ENCODE measurements around the gene KLHL2.

Gene KLHL2

DNA sequence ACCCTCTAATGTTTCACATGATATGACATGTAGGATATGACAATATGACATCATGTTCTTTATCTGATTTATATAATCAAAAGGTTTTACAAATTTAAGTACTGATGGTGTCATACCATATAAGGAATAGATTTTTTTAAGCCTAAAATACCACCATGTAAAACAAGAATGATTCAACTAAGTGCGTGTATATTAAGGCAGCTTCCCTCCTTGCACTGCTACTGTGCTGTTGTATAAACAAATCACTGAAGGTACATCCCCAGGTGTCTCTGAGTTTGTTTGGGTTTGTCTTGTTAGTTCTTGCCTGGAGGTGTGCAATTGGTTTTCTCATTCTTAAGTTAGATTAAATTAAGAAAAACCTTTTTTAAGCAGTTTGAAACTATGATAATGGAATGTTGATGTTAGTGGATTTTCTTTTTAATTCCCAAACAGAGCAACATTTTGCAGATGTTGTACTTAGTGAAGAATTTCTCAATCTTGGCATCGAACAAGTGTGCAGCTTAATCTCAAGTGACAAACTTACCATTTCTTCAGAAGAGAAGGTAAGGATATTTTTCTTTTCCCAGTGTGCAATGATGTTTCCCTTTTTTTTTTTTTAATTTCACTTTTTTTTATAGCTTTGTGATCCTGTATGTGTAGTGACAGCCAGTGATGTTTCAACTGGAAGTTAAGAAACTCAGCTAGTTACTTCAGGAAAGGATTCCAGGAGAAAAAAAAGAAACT lies 86.7 kb downstream of the KLHL2 start:
- no peak for DNase-seq

DNA sequence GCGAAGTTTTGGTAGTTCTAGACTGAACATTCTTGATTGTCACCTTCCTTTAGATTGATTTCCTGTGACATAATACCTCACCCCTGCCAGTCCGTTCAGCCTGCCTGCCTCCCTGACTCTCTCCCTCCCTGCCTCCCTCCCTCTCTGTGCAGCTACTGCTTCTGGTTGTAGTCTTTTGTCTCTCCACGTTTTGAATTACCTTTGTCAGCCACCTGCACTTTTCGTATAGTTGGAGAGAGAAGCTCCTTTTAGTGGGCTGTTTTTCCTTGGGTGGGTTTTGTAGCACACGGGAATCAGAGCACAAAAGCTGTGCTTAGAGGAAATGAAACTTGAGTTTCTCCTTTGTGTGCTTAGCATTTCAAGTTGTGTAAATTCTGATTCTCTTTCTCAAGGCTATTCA lies 87.5 kb downstream of the KLHL2 start:
- no peak for DNase-seq

DNA sequence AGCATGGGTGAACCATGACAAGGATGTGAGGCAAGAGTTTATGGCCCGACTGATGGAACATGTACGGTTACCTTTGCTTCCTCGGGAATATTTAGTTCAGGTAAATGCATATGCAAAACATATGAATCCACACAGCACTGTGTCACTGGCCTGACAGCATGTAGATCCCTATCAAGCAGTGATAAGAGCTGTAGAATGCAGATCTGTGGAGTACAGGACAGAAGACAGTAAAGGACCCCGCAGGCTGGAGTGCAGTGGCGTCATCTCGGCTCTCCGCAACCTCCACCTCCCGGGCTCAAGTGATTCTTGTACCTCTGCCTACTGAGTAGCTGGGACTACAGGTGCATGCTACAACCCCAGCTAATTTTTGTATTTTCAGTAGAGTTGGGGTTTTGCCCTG lies 90.3 kb downstream of the KLHL2 start:
- no peak for DNase-seq

DNA sequence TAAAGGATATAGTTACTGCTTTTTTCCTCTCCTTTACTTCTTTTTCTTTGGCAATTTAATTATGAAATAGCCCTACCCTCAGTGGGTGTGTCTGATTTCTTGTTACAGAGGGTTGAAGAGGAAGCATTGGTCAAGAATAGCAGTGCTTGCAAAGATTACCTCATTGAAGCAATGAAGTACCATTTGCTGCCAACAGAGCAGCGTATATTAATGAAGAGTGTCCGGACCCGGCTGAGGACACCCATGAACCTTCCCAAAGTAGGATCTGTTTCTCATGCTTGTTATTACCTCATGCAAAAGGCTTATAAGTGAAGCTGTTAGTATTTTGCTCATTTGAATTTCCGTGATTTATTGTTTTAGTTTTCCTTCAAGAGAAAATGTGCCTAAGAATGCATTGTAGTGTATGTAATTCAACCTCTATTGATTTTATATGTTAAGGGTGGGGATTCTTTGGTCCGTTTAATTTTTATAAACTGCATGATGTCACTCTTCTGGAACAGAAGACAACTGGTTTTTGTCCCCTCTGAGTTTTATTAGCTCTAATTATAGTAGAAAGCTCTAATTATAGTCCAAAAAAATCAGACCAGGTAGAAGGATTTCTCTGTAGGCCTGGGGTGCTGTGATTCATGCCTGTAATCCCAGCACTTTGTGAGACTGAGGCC lies 92.2 kb downstream of the KLHL2 start:
- no peak for DNase-seq

DNA sequence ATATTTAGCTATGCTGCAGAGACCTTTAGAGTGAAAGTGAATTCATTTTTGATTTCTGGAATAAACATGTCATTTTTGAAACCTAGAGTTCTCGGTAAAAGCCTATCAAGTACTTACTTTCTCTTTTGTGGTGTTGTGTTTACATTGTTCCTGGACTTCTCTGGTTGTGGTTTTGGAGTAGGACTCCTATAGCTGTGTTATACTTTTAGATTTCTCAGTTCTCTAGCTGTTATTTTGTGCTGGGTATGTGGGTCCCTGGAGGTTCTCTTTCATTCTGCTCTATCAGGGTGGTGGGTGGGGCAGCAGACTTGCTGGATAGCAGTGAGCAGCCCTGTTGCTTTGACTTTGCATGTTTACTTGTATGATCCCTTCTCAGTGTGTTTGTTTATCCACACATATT lies 94.5 kb downstream of the KLHL2 start:
- DNase-seq, result no peak

DNA sequence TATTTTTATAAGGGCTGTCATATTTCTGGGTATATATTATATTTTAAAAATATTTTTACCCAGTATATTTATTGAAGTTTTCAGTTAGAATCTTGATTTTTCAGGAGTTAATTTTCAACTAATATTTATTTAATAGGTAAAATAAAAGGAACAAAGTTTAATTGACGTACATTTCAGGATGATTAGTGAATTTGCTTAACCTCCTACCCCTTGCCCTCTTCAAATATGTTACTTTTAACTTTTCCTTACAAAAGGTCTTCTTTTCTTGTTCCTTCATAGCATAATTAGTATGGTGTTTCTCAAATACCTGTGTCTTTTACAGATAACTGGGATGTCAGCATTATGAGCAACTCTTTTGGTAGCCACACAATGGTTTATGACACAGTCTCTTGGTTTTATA lies 95.3 kb downstream of the KLHL2 start:
- DNase-seq, result no peak

DNA sequence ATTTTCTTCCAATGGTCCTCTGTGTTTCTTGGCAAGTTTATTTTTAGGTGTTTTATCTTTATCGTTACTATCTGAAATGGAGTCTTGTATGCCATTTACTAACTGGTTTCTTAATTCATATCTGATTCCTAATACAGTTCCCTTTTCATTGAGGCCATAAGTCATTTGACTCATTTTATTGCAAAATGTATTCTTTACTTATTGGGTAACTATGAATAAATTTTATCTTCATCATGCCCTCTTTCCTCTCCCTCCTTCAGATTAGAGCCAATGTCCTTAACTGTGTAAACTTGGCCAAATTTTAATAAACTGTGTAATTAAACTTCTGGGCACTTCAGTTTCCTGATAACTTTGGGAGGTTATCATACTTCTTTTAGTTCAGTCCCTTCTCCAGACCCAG lies 100.8 kb downstream of the KLHL2 start:
- DNase-seq, result no peak

DNA sequence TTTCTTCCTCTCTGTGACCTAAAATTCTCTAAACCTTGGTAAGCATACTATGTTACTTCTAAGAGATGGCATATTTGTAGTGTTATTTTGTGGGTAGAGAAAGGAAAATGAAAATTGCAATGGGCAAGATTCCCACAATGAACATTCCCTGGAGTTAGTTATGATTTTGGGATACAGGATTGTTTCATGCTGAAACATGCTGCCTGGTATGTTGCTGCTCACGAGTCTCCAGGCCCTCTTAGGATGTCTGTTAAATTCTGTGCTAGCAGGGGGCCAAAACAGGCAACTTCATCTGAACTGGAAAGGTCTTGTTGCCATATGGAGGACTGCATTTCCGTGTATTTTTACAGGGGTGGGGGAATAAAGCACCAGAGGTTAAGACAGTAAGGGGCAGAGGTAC lies 101.2 kb downstream of the KLHL2 start:
- no peak for DNase-seq

DNA sequence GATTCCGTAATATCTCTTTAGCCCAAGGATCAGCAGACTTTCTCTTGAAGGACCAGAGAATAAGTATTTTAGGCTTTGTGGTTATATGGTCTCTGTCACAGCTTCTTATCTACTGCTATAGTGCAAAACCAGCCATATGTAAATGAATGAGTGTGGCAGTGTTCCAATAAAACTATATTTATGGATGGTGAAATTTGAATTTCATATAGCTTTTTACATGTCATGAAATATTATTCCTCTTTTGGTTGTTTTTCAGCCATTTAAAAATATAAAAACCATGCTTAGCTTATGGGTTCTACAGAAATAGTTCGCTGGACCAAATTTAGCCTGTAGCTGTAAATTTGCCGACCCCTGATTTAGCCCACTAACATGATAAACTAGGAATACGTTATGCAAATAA lies 102.1 kb downstream of the KLHL2 start:
- no peak for DNase-seq

DNA sequence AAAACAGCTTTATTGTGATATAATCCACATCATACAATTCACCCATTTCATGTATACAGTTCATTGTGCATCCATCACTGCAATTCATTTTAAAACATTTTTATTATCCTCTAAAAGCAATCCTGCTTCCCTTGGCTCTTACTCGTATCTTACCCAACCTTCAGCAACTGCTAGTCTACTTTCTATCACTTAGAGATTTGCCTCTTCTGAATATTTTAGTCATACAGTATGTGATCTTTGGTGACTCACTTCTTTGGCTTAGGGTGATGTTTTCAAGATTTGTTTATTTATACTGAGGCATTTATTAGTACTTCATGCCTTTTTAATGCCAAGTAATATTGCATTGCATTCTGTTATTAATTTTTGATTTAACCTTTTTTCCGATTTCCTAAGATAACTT lies 105.1 kb downstream of the KLHL2 start:
- DNase-seq, result no peak

DNA sequence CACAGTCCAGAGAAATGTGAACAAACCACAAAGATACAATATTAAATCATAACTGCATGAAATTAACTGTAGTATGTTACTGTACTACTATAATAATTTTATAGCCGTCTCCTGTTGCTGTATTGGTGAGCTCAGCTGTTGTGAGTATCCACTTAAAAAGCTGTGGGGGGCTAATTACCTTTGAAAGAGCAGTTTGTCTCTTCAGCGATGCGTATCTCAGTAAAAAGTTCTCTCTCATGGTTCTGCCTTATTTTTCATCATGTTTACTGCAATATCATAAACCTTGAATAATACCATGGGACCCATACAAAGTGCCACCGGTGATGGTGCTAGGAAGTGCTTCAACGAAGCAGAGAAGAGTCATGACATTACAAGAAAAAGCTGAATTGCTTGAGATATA lies 111.7 kb downstream of the KLHL2 start:
- no peak for DNase-seq

DNA sequence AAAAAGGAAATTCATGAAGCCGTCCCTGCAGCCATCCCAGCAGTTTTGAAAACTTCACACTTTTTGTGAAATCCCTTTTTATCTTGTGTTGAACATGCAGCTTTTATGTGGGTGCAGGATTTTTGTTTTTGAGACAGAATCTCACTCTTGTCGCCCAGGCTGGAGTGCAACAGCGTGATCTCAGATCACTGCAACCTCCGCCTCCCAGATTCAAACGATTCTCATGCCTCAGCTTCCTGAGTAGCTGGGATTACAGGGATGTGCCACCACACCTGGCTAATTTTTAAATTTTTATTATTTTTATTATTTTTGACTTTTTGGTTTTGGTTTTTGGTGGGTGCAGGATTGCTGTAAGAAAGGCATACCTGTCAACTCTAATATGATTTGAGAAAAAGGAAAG lies 112.1 kb downstream of the KLHL2 start:
- no peak for DNase-seq

DNA sequence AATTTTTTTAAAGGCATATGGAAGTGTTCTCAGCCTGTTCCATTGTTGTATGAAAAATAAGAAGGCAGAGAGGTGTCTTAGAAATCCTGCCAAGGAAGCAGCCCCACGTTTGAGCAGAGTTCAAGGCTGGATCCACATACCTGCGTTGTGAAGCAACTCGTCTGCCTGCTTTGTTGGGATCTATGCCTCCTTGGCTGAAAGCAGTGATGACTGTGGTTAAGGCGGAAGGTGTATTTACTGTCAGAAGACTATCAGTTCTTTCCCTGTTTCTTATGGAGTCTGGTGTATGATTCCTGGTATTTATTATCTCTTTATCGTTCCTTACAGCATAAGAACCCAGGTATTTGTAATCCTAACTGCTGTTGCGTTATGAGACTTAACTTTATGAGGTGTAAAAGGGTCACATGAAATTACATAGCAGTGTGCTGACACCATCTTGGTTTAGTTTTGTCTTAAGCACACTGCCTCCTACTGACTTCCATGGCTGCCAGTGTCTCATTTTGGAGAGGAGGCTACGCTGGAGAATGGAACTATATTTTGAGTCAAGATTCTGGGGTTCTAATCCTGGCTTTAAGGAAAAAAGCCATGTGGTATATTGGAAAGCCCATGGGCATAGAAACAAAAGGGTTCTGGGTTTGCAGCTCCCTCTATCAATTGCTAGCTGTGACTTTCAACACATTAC lies 117.0 kb downstream of the KLHL2 start:
- no peak for DNase-seq

DNA sequence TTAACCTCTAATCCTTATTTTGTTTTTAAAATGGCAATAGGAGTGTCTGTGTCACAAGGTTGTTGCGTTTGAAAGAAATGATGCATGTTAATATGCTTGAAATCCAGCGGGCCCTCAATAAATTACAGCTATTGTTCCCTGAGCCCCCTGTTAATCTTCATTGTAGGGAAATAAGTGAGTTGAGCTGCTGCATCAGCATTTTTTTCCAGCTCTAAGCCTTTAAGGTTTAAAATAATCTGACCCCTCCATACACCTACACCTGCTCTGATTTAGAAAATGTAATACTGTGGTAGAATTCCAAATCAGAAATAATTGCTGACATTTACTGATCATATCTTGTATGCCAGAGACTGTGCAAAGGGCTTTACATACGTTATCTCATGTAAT lies 117.5 kb downstream of the KLHL2 start:
- no peak for DNase-seq

DNA sequence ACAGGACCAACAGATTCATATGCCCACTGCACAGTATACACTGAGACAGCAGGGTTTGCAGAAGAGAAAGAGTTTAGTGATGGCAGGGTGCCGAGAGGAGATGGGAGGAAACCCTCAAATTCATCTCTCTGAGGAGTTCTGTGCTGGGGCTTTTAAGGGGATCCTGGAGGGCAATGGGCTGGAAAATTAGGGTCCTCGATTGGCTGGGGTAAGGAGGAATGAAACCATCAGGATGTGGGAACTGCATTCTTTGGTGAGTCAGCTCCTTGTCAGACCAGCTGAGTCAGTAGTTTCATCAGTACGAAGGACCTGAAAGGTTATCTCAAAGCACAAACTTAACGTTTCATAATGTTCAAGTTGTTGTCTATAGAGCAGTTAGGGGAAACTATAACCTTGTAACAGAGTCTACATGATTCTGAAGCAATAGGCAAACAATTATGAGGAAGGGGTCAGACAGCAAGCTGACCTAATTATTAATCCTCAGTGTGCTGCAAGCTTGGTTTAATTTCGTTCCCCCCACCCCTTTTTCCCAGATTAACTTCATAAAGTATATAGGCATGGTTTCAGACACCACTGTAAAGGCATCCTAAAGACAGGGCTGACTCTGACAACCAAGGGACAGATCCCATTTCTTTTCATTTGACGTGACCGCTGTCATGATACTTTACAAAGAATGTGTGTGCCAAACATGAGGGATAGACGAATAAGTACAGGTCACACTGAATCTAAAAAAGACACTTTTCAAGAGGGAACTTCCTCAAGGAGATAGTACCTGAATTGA lies 118.6 kb downstream of the KLHL2 start:
- DNase-seq, result no peak

DNA sequence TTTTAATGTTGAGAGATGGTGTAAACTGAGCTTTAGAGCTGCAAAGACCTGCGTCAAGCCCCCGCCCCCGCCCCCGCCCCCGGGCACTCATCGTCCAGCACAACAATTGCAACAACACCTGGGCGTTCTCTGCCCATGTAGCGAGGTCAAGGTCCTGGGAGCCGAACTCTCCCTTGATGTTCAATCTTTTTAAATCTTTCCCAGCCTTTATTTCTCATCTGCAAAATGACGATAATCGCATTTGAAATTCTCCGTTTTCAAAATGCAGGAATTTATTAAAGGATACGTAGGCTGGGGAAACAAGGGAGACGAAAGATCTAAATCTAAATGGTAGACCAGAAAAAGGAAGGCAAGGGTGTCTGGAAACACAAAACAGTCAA lies 119.5 kb downstream of the KLHL2 start:
- no peak for DNase-seq

DNA sequence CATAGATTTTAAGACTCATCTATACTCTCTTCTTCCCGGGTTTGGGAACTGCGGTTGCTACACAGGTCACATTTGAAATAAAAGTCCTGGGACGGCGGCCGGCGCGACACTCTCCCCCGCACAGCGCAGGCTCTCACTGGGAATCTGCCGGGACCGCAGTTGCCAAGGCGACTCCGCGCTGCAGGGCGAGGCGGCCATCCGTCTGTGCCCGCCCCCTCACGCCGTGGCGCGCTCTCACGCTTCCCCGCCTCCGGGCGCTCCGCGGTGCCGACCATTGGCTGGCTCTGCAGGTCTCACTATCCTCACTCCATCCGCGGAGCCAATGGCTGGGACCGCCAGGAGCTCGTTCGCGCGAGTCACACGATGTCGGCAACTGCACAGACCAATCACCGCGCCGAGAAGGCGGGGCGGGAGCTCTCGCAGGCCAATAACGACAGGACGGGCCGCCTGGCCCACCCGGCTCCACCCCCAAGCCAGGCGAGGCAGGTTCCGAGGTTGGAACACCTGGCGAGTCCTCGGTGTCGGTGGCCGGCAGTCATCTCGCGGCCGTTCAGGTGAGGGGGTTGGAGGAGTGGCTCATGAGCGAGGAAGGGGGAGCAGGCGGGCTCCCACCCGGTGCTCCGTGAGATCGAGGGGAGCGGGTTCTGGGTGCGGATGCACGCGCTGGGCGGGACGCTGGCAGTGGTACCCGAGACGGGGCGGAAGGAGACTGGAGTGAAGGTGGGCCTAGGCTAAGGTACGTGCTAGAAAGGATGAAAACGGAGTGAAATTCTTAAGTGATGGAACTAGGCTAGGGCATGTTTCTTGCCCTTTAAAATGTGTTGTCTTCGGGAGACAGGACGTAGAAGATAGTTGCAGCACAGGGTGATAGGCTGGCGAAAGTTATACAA lies 120.1 kb downstream of the KLHL2 start, which contains the start of gene MSMO1:
Gene MSMO1 (plus strand): TSS at position 459 of the 890 bp plus-strand sequence. CDS start 5,702 bp downstream, outside the sequence.
- DNase-seq, result peak; percentile 99

DNA sequence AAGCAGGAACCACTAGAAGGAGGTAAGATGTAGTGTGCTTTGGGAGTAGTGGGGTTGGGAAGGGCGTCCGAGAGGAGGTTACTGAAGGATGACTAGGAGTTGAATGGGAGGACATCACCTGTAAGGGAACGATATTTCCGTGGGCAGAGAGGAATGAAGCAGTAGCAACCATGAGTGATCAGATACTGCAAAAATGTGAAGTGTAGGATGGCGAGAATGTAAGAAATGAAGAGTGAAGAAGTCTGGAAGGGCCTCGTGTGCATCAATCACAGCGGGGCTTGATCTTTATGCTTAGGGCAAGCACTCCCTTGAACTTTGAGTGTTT lies 120.7 kb downstream of the KLHL2 start:
- no peak for DNase-seq

DNA sequence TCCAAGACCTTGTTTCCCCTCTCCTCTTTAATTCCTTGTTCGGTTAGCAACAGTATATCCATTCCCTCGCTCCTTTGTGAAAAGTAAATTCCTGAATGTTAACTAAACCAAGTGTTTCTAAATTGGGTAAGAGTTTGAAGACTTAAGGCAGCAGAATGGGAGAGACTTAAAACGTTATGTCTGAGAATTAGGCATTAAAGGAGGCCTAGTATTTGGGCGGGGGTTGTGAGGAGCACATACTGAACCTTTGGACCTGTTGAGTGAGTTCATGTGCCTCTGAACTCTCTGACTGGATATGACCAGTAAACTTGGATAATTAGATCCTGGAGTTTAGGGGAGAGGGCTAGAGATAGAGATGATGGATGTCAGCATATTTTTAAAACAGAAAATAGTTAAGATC lies 121.3 kb downstream of the KLHL2 start:
- DNase-seq, result no peak

DNA sequence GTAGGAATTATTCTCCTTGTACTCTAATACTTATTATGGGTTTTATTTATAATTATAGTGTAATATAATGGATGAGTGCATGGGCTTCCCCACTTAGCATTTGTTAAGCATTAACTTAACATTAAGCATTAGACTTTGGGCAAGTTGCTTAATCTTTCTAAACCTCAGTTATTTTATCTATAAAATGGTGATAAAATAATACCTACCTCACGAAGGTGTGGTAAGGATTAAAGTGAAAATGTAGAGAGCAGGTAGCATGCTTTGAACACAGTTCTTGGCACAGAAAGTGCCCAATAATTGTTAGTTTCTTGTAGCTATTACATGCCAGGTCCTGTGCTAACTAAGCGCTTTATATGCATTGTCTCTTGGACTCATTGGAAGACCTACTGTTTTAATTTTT lies 122.7 kb downstream of the KLHL2 start:
- no peak for DNase-seq

DNA sequence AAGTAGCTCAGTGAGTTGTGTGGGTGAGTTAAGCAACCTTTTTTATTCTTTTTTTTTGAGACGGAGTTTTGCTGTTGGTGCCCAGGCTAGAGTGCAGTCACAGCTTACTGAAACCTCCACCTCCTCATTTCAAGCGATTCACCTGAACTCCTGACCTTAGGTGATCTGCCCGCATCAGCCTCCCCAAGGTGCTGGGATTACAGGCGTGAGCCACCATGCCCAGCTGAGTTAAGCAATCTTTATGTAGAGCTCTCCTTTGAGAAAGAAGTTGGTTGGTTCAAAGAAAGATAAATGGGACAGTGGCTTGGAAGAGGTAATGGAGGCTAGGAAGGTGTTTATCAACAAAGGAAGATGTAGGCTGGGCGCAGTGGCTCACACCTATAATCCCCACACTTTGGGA lies 123.3 kb downstream of the KLHL2 start:
- DNase-seq, result no peak

DNA sequence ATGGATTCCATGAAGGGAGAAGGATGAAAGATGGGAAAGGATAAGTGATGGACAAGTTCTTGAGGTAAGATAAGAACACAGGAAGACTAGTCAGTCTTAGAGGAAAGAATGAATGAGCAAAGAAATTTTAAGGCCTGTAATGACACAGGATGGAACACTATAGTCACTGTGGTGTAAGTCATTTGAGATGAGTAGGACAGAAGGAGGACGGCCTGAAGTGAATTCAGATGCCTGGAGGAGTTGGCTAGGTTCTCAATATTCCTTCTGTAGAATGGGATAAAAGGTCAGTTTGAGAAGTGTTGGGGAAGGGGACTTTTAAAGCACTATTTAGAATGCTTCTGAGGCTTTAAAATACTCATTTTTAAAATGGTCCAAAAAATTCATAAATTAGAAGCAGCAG lies 124.0 kb downstream of the KLHL2 start:
- no peak for DNase-seq

DNA sequence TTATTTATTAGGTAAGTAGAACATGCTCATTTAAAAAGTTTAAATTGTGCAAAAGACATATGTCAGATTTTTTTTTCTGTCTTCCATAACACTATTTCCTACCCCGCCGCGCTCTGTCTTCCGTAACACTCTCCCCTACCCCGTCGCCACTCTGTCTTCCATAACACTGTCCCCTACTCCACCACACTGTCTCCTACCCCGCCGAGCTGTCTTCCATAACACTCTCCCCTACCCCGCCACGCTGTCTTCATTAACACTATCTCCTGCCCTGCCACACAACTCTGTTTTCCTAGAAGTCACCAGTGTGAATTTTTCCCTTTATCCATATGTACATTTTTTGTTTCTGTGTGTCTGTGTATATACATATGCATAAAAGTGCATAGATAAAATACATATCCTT lies 124.5 kb downstream of the KLHL2 start:
- no peak for DNase-seq
